Liver (tissue), 9 donors: ENCODE results near the gene ATG10. TPM values are rescaled to one million over a fixed set of nuclear protein-coding genes. Genes with fewer than 3 reads are reported as not detected.

Source experiments
- DNase-seq: peaks from one replicate; pipeline ENCODE4 v3.0.0-alpha.2; 2017; ENCODE audit warnings: low spot score
- H3K27ac ChIP-seq, 2 donors: one replicate each; pipeline ENCODE4 v1.7.0; 2013; ENCODE audit warnings: inconsistent platforms in 2 of 2, low read length in 2 of 2, control low read depth in 1 of 2, low read depth in 1 of 2, mild to moderate bottlenecking in 1 of 2
- H3K27me3 ChIP-seq, 4 donors: one replicate each; pipeline versions ENCODE4 v1.6.1 to v1.7.0; 2013; ENCODE audit warnings: low read length in 3 of 4, inconsistent platforms in 1 of 4, mild to moderate bottlenecking in 1 of 4, moderate library complexity in 1 of 4; ENCODE audit not compliant: control insufficient read depth in 4 of 4, insufficient read depth in 4 of 4
- H3K36me3 ChIP-seq, 4 donors: one replicate each; pipeline versions ENCODE4 v1.6.1 to v1.7.0; 2013; ENCODE audit warnings: low read length in 3 of 4, mild to moderate bottlenecking in 3 of 4, low read depth in 1 of 4, moderate library complexity in 1 of 4; ENCODE audit not compliant: control insufficient read depth in 4 of 4, insufficient read depth in 3 of 4
- H3K4me1 ChIP-seq, 4 donors: one replicate each; pipeline versions ENCODE4 v1.6.1 to v1.7.0; 2013; ENCODE audit warnings: low read length in 3 of 4, mild to moderate bottlenecking in 3 of 4, moderate library complexity in 1 of 4; ENCODE audit not compliant: control insufficient read depth in 4 of 4, insufficient read depth in 4 of 4
- H3K4me3 ChIP-seq, 3 donors: one replicate each; pipeline versions ENCODE4 v1.6.1 to v1.7.0; 2013; ENCODE audit warnings: low read length in 3 of 3, control low read depth in 1 of 3, low read depth in 1 of 3, mild to moderate bottlenecking in 1 of 3
- H3K9ac ChIP-seq, 2 donors: one replicate each; pipeline ENCODE4 v1.7.0; 2013; ENCODE audit warnings: low read length in 2 of 2, mild to moderate bottlenecking in 2 of 2, moderate library complexity in 2 of 2, control low read depth in 1 of 2, low read depth in 1 of 2
- H3K9me3 ChIP-seq, 4 donors: one replicate each; pipeline versions ENCODE4 v1.6.1 to v1.7.0; 2013; ENCODE audit warnings: low read length in 3 of 4; ENCODE audit not compliant: control insufficient read depth in 4 of 4
- CTCF ChIP-seq: fragments of 150-350 bp; IDR thresholded peaks from 2 replicates; pipeline ENCODE4 v1.5.1; 2017; ENCODE audit warnings: improper control_type of control experiment, low read depth, low read length; ENCODE audit not compliant: missing input control
- EGR1 ChIP-seq, 2 donors: IDR thresholded peaks; 2 replicates each; pipeline ENCODE4 v1.6.1; 2016 to 2018; ENCODE audit warnings: antibody characterized with exemption in 2 of 2, low read depth in 2 of 2
- FOXA1 ChIP-seq: IDR thresholded peaks from 2 replicates; pipeline ENCODE4 v1.6.1; 2016; ENCODE audit warnings: antibody characterized with exemption
- FOXA2 ChIP-seq: IDR thresholded peaks from 2 replicates; pipeline ENCODE4 v1.6.1; 2016; ENCODE audit warnings: antibody characterized with exemption
- HNF4A ChIP-seq, 2 donors: conservative IDR thresholded peaks; 2 replicates each; pipeline ENCODE4 v1.6.1; 2016; ENCODE audit warnings: antibody characterized with exemption in 2 of 2, mild to moderate bottlenecking in 2 of 2
- HNF4G ChIP-seq: IDR thresholded peaks from 2 replicates; pipeline ENCODE4 v1.6.1; 2016; ENCODE audit warnings: antibody characterized with exemption
- JUND ChIP-seq, 2 donors: IDR thresholded peaks; 2 replicates each; pipeline ENCODE4 v1.6.1; 2016; ENCODE audit warnings: antibody characterized with exemption in 2 of 2
- NR2F2 ChIP-seq: IDR thresholded peaks from 2 replicates; pipeline ENCODE4 v1.6.1; 2016; ENCODE audit warnings: antibody characterized with exemption
- RAD21 ChIP-seq, 2 donors: IDR thresholded peaks; 2 replicates each; pipeline ENCODE4 v1.6.1; 2016; ENCODE audit warnings: antibody characterized with exemption in 2 of 2, mild to moderate bottlenecking in 2 of 2
- RXRA ChIP-seq, 2 donors: IDR thresholded peaks; 2 replicates each; pipeline ENCODE4 v1.6.1; 2017 to 2018; ENCODE audit warnings: antibody characterized with exemption in 2 of 2, mild to moderate bottlenecking in 1 of 2
- YY1 ChIP-seq: IDR thresholded peaks from 2 replicates; pipeline ENCODE4 v1.6.1; 2016; ENCODE audit warnings: antibody characterized with exemption, mild to moderate bottlenecking
- ZBTB33 ChIP-seq: IDR thresholded peaks from 2 replicates; pipeline ENCODE4 v1.6.1; 2016; ENCODE audit warnings: antibody characterized with exemption
- WGBS: extraction: QIAGEN DNeasy Blood & Tissue Kit; methylation state at CpG from one replicate; pipeline ENCODE4 v1.1.7; 2013; 5-methylcytosine and 5-hydroxymethylcytosine counted together
- polyA plus RNA-seq, 2 donors: library from polyadenylated mRNA; stranded (reverse) in 1 of 2; unstranded in 1 of 2; fragments of 200-250 nt in 1 of 2; fragments of >200 nt in 1 of 2; fragmentation: Nextera tagmentation in 1 of 2; extraction: Ambion mirVana in 1 of 2; gene quantifications; one replicate each; pipeline versions ENCODE4 v1.2.1 to v1.2.3, GENCODE V29; 2013 to 2015
- total RNA-seq, 2 donors: library from RNA; depleted of rRNA; stranded (reverse); fragments of >200 nt; gene quantifications; one replicate each; pipeline ENCODE4 v1.2.3, GENCODE V29; 2014
- donor health status: healthy.
- donor health status: healthy.
- donor health status: healthy.
- donor health status: healthy.
- donor health status: healthy.

The ATG10 gene
- total and polyA plus RNA-seq, 4 donors, result 3.1 to 7.8 (median 7.4) TPM

GRCh38 chr5:82204567-82204966, 232.7 kb downstream of the ATG10 start:
- Histone ChIP-seq H3K4me3 (no peak overlapping the region), H3K27me3 (no peaks in the 10 kb centered on the region), H3K9ac (no peak overlapping the region), H3K4me1 (no peaks in the 10 kb centered on the region), H3K27ac (no peak overlapping the region), H3K36me3 (no peaks in the 10 kb centered on the region), H3K9me3 (no peaks in the 10 kb centered on the region)
- 93% methylated on average over 2 of the region's 2 CpGs for WGBS
- no peak for TF ChIP-seq ZBTB33
- no peak for TF ChIP-seq JUND (IDR thresholded peaks at IDR 0.05)
- no peak for DNase-seq

GRCh38 chr5:82205005-82205404, 233.2 kb downstream of the ATG10 start:
- H3K27ac ChIP-seq, result no peak overlapping the region
- 91% methylated on average over 2 of the region's 2 CpGs for WGBS
- DNase-seq, result no peak
- H3K27me3 ChIP-seq, result no peaks in the 10 kb centered on the region
- H3K36me3 ChIP-seq, result no peaks in the 10 kb centered on the region
- TF ChIP-seq EGR1 (IDR thresholded peaks at IDR 0.05; ENCODE audit: low read depth in 2 of 2) (no peak), NR2F2 (no peak), ZBTB33 (no peak), YY1 (no peak), JUND (IDR thresholded peaks at IDR 0.05) (no peak), RAD21 (IDR thresholded peaks at IDR 0.05) (no peak), FOXA1 (no peak)
- no peaks in the 10 kb centered on the region for H3K4me1 ChIP-seq
- no peak overlapping the region for H3K4me3 ChIP-seq
- no peaks in the 10 kb centered on the region for H3K9me3 ChIP-seq
- H3K9ac ChIP-seq, result no peak overlapping the region

- Histone ChIP-seq H3K36me3 (no peaks in the 10 kb centered on the region), H3K9ac (no peak overlapping the region), H3K9me3 (no peaks in the 10 kb centered on the region), H3K4me1 (no peaks in the 10 kb centered on the region), H3K4me3 (no peak overlapping the region), H3K27me3 (no peaks in the 10 kb centered on the region), H3K27ac (no peak overlapping the region)
- WGBS, result 92% methylated on average over 3 of the region's 3 CpGs
- TF ChIP-seq CTCF (no peak), EGR1 (IDR thresholded peaks at IDR 0.05; ENCODE audit: low read depth in 2 of 2) (no peak), RXRA (IDR thresholded peaks at IDR 0.05) (no peak), HNF4G (no peak), FOXA2 (no peak), ZBTB33 (no peak), HNF4A (conservative IDR thresholded peaks at IDR 0.05) (no peak)
- no peak for DNase-seq
Measured at GRCh38 chr5:82208371-82208770, 236.5 kb downstream of the ATG10 start.
